GM19324 (cell line): ENCODE measurements around the gene MACROD1.

Experiments
- ATAC-seq: cut with Tn5 transposase; IDR thresholded peaks from one replicate; pipeline ENCODE4 v1.9.1; 2021; ENCODE audit warnings: mild to moderate bottlenecking, moderate library complexity; ENCODE audit not compliant: unreplicated experiment, low FRiP score

MACROD1 gene

DNA sequence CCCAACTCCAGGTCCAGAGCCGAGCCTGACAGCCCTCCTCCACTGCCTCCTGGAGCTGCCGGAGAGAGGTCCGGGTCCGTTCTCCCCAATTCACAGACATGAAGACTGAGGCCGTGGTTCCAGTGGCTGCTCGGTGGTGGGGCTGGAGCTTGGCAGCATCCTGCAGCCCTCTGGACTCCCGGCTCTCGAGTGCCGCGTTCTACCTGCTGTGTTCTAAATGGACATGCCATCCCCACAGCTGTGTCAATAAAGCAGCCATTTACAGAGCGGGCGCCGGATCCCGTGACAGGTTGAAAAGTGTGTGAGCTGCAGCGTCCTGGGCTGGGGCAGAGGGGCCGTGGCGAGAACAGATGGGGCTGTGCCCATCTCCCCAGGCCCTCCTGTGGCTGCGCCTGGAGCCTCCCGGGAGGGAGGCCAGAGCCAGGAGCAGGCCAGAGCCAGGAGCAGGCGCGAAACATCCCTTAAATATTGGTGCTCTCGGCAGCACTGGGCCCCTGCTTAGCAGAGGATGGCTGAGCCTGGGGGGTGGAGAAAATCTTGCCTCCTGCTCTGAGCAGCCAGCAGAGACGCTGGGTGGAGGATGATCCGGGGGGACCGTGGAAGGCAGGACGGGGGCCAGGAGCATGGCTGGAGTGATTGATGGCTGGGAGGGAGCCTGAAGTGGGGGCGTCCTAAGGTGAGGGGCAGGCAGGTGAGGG, 84.0 kb downstream of the MACROD1 start:
- ATAC-seq, result no peak

DNA sequence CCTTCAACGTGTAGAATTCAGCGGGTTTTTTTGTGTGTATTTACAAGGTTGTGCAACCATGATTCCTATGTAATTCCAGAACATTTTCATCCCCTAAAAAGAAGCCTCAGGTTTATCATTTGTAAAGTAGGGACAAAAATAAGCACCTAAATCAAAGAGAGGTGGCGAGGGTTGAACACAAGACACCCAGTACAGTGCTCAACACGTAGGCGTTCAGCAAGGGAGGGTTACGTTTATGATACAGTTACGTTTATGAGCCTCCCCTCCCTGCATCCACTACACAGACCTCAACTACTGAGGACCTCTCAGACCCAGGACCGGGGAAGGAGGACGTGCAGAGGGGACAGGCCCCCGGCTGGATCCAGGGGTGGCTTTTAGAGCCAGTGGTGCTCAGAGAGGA, 85.5 kb downstream of the MACROD1 start:
- no peak for ATAC-seq

DNA sequence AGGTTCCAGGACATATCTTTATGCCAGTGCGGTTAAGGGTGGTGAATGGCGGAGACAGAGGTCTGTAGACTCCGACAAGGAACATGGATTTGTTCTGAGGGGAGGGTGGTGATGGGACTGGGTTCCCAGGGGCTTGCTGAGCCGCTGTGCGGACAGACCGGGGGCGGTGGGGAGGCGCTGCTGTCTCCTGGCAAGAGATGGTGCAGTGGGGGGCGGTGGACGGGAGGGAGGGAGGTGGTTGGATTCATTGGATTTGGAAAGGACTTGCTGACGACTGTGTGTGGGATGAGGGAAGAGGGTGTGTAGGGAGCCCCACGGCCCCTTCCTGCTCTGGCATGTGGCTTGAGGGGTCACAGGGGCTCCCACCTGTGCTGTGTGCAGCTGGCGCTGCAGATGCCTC, 87.0 kb downstream of the MACROD1 start:
- ATAC-seq, result no peak

DNA sequence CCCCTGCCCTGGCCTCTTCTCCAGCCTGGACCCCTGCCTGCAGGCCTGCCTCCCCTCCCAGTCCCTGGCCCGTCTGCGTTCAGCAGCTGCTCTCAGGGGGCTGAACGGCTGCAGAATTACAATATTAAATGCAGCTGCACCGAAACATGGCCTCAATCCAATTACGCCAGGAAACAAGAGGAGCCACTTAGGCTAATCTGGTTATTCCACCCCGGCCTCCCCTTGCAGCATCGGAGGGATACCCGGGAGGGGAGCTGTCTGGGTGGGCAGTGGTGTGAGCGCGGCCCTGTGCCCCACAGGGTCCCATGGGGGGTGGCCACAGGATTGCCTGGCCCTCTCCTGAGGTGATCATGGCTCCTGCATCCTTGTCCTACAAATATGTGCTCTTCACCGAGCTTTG, 87.6 kb downstream of the MACROD1 start:
- no peak for ATAC-seq

DNA sequence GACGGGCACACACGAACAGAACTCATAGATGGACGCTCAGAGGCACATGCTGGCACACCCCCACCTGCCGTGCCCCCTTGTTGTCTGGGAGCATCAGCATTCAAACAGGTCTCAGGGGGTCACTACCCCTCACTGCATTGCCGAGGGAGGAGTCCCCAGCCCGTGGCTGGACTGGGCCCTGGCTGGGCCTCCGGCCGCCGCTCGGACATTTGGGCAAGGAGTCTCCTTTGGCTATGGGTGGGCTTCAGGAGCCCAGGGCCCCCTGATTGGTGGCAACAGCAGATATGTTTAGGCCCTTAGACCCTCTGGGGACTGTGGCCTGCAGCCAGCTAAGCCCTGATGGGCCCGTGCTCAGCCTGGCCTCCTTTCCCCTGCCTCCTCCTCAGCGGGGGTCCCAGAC, 88.3 kb downstream of the MACROD1 start:
- ATAC-seq, result no peak

DNA sequence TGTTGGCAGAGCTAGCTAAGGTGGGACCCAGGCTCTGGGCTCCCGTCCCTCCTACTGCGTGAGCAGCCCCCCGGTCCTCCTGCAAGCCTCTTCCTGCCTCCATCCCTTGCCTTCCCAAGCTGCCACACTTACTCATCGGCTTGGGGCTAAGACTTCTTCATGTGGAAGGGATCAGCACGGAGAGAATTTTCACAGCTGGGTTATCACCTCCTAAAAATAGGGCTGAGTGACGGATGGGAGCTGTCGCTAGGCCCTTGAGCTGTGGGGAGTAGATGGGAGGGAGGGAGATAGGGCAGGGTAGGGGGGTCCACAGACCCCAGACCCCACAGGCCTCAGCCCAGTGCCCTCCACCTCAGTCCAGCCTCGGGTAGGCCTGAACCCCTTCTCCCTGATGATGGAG, 89.2 kb downstream of the MACROD1 start:
- no peak for ATAC-seq

DNA sequence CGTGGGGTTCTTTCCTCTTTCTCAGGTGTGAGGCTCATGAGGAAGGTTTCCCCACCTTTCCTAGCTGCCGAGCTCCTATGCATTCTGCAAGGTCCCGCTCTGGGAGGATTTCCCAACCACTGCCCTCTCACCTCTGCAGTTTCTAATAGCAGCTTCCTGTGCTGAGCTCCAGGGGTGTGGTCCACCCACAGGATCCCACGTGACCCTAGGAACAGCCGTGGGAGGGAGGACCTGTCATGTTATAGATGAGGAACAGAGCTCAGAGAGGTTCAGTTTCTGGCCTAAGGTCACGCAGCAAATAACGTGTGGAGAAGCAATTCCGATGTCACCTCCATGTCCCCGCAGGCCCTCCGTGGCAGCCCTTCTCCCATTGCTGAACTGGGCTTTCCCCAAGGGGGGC, 91.7 kb downstream of the MACROD1 start:
- no peak for ATAC-seq

DNA sequence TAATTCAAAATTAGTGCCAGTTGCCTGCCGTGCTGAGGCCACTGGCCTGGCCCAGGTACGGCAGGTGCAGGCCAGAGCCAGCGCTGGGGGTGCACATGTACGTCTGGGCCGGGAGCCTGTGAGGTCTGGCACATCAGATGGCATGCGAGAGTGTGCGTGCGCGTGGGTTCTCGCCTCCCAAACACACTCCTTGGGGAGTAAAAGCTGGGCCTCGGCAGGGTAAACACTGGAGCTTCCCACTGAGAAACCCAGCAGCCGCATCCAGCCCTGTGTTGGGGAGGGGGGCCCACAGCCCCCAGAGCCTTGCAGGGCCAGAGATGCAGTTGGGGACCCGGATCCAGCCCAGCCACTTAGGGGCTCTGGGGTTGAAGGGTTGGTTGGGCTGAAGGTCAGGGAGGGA, 92.4 kb downstream of the MACROD1 start:
- ATAC-seq, result no peak

DNA sequence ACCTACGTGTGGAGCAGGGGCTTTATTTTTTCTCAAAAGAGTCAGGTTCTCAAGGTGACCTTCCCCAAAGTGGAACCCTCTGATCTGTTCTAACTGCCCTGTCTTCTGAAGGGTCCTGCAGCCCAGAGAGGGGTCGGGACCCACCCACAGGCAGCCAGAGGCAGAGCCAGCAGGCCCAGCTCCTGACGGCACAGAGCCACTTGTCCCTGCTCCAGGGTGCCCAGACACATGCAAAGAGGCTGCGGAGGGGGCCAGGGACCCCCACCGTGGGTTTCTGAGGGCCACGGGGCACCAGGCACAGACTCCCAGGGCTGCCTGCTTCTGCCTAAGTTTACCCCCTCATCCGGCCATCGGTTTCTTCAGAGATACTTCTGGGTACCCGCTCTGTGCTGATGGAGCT, 93.0 kb downstream of the MACROD1 start:
- ATAC-seq, result no peak

DNA sequence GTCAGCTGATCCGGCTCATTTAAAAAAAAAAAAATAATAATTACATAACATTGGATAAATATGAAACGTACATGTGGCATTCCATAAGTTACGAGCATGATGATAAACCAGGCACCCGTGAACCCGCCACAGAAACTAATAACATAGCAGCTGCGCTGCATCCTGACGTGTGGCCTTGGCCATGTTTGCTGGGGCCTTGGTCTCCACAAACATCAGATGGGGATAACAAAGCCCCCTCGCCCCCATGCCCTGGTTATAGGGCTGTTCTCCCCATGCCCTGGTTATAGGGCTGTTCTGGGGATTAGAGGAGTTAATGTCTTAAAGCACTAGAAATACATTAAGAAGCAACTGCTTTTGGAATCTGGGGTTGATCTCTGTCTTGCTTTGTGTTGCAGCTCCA, 93.5 kb downstream of the MACROD1 start:
- ATAC-seq, result no peak

DNA sequence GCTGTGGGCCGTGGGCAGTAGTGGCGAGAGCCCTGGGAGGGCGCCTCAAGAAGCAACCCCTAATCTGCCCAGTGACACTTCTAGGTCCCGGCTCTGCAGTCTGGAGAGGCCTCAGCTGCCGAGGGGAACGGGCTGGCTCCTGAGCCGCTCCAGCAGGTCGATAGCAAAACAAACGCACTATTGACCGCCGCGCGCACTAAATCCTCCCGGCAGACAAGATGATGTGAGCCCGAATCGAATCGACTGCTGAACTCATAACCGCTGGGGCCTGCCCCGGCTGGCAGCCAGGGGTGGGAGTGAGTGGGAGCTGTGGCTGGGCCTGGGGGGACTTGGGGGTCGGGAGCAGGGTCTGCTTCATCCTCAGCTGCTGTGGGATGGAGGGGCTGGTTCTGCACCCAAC, 94.1 kb downstream of the MACROD1 start:
- ATAC-seq, result no peak

DNA sequence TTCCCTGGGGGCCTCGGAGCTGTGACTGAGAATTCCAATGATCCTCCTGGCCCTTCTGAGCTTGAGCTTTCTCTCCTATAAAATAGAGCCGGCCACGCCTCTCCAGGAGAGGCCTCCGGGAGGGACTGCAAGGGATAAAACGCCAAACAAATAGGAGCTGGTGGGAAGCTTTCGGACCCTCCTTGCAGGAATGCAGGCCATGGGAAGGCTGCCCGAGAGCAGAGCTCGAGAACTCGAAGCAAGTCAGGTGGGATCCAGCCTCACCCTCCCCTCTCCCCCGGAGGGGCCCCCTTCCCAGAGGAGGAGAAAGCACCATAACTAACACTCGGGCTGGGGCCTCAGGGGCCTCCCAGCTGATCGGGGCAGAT, 95.6 kb downstream of the MACROD1 start:
- ATAC-seq, result no peak

DNA sequence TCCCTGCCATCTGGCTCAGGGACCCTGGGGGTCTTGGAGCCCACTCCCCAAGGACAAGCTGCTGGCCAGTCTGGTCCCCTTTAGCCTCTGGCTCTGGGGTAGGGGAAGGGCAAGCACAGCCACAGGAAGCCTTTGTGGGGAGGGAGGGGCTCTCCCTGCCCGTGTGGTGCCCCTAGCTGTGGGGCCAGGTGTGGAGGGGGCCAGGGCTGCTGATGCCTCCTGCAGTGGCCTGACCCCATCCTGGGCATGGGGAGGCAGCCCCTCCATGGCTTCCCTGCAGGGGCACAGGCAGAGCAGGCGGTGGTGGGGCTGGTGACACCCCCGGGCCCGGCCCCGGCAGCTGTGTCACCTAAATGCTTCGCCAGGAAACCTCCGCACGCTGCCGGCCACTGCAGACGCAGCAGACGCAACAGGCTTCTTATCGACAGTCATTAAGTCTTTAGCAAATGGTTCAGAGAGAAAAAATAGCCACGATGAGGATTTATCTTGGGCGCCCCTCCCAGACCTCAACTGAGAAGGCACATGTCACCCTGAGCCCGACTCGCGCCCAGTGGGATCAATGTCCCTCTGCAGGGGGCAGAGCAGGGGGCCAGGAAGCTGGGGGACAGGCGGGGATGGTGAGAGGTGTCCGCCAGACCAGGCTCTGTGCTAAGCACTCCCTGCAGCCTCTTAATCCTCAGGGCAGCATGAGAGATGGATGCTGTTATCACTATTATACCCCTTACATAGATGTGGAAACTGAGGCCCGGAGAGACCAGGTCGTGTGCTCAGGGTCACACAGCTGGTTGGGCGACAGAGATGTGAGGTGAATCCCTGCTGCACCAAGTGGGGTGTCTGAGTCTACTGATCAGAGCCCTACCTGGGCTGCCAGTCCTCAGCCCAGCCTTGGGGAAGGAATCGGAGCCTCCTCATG, 96.3 kb downstream of the MACROD1 start:
- no peak for ATAC-seq

DNA sequence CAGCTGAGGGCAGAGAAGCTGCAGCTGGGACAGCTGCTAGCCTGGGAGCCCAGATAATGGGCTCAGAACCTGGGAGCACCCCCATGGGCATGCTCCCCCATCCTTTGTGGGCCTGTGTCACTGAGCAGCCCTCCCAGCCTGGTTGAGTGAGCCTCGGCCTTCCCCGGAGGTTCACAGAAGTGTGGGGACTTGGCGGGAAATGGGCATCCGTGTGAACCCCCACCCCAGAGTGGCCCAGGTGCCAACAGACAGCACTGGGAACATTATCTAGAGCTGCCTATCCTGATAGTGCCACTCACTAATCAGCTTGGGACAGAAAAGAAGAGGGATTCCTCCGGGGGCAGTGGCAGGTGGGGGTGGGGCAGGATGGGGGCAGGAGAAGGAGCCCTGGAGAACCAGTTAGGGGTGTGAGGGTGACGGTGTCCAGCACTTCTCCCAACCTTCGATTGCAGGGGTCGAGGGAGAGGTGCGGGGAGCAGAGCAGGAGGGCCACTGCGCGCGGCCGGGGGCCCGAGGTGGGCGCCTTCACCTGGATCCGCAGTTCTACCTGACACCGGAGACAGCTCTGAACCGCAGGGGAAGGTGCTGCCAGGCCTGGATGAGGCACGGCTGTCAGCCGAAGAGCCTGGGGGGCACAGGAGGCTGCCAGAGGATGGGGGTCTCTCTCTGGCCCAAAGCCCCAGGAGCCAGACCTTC, 97.1 kb downstream of the MACROD1 start:
- ATAC-seq, result no peak

DNA sequence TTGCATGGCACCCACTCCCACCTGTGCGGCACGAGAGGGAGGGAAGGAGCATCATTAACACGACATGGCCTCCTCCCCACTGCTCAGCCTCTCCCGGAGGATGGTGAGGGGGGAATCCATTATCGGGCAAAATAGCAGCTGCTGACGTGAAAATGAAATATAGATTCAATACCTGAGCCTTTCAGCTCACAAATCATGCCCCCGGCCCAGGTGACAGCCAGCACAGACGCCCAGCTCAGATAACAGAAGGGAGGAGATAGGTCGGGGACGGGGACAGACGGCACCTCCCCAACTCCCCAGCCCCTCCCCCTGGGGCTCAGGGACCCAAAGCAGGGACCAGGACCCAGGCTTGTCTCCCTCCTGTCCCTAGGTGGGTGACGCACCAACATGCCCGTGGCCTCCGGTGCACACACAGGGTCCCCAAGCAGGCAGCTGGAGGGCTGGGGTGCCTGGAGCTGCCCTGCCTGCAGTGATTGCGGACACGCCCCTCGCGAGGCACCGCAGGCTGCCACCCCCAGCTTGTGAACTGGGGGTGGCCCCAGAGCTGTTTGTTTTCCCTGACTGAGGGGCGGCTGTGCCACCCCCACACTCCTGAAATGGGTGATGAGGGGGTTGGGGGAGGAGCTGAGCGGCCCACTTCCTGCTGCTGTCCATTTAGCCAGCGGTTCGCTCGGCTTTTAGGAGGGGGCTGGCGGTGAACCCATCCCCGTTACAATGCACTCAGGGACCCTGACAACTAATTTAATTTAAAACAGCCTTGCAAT, 98.5 kb downstream of the MACROD1 start:
- no peak for ATAC-seq

DNA sequence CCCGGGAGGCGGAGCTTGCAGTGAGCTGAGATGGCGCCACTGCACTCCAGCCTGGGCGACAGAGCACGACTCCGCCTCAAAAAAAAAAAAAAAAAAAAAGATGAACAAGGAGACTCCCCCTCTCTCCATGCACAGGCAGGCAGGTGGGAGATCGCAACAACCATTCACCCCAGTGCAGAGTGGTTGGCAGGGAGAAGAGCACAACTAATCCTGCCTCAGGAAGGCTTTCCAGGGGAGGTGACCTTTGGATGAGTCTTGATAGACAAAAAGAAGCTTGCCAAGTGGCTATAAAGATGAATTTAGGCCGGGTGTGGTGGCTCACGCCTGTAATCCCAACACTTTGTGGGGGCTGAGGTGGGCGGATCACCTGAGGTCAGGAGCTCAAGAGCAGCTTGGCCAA, 100.2 kb downstream of the MACROD1 start:
- no peak for ATAC-seq

DNA sequence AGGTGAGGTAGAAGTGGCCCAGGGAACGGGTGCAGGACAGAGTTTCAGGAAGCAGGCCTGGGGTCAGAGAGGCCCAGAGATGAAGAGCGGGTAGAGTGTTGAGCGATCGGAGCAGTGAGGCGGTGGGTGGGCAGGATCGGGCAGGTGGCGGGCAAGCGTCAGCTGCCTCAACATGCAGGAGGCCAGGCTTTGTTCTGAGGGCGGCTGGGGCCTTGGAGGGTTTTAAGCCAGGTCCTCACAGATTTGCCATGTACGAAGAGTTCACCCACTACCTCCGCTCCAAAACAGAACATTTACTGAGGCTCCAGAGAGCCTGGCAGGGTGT, 100.8 kb downstream of the MACROD1 start:
- ATAC-seq, result no peak

DNA sequence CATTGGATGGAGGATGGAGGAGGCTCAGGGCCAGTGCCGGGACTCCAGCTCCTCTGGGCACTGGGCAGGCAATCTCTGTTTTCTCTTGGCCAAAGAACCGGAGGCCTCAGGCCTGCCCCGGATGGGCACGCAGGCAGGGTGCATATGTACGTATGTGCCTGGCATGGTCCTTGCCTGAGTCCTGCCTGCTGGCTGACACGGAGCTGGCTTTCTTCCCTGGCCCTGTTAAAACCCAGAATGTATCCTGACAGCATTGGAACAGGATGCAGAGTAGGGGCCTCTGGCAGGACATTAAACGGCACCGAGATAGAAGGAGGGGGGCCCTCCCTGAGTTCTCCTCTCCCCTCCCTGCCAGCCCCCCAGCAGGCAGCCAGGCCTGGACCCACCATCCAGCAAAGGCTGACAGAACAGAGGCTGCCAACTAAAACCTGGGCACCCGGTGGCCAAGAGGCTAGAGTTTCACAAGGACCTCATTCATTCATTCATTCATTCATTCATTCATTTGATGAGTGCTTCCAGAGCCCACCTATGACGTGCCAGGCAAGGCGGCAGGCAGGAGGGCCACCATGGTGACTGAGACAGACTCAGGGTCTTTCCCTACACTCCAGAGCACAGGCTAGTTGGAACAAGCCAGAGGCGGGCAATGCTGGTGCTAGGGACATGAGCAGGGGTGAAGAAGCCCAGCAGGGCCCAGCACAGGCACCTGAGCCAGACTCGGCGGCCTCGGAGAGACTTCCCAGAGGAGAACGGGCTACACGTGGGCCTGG, 101.4 kb downstream of the MACROD1 start:
- ATAC-seq, result no peak

DNA sequence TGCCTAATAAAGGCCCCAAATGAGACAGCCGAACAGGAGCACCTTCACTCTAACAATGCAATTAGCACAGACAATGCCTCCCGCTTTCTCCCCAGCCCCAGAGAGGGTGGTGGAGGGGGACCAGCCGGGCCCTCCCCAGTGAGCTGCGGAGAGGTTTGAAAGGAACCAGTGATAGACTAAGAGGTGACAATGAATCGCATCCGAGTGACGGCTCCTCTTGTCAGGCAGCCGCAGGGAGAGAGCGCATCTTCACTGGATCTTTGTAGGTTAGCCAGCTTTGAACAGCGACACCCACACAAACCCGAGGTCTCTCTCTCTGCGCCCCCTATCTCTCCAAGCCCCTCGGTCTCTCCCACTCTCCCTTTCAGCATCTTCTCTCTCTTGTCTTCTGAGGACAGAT, 102.1 kb downstream of the MACROD1 start:
- ATAC-seq, result no peak
